Measurements from ENCODE around the gene PKM. TPM values are rescaled to one million over a fixed set of nuclear protein-coding genes. Genes with fewer than 3 reads are reported as not detected.
A peak's percentile ranks its signal among the peaks of the same experiment; 100 is the strongest.

PKM gene
- total and polyA plus RNA-seq, 2 experiments from 2014 or later = 2,427 to 2,534 TPM

DNA sequence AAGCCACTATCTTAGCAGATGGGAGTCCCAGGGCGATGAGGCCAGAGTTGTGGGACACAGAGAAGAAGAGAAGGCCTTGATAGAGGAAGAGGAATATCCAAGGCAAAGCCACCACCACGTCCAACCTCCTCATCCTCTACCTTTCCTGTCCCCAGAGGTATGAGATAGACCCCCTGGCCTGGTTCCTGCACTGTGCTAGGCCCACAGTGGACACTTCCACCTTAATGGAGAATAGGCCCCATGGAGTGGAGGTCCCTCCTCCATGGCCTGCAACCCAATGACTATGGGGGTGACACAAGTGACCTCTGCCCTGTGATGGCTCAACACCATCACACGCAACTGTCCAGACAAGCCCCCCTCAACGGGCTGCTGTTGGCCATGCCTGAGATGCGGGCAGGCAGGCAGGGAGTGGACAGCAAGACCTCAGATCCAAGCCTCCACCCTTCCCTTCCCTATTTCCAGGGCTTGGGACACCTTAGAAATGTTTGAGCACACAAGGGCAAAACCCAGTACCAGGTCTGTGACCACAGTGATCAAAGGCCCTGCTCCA lies 70.2 kb downstream of the PKM start:
- no peaks in the 10 kb centered on the region for H3K9me3 ChIP-seq (ENCODE audit: low read depth)
- no peaks in the 10 kb centered on the region for H3K79me2 ChIP-seq (ENCODE audit: insufficient read depth)
- H3K9me2 ChIP-seq (ENCODE audit: insufficient read depth) = no peaks in the 10 kb centered on the region
- TF ChIP-seq EZH2phosphoT487 (IDR thresholded peaks at IDR 0.05; ENCODE audit: insufficient read depth, low read depth) (no peak), EZH2 (IDR thresholded peaks at IDR 0.05; ENCODE audit: insufficient read depth, poor library complexity, severe bottlenecking) (no peak)
- no peaks in the 10 kb centered on the region for H3K36me3 ChIP-seq (ENCODE audit: low read depth)
- no peaks in the 10 kb centered on the region; the same call in 1 of the 2 replicates for H3K27me3 ChIP-seq (replicated peaks; ENCODE audit: insufficient read depth)
- no peak for DNase-seq
- no peak overlapping the region for H3K4me3 ChIP-seq
- no peak overlapping the region for H2AFZ ChIP-seq
- no peaks in the 10 kb centered on the region for H3K4me1 ChIP-seq (ENCODE audit: insufficient read depth)
- H3K9ac ChIP-seq = no peak overlapping the region
- 81% methylated on average over 5 of the region's 5 CpGs for WGBS, 2 experiments (ENCODE audit: low coverage in 1 of 2, low lambda C conversion rate in 2 of 2, missing lambda C conversion rate in 2 of 2)
- in situ Hi-C loops (cut with MboI) = loop anchor here (25.0 kb wide), 1 partner anchor 698 kb away; no protein-coding TSS in a partner anchor
- H3K27ac ChIP-seq = no peak overlapping the region
- no peaks in the 10 kb centered on the region for H3F3A ChIP-seq (ENCODE audit: insufficient read depth)
- H4K20me1 ChIP-seq (ENCODE audit: insufficient read depth) = no peaks in the 10 kb centered on the region
- no peak overlapping the region for H3K4me2 ChIP-seq (ENCODE audit: unreplicated experiment)

DNA sequence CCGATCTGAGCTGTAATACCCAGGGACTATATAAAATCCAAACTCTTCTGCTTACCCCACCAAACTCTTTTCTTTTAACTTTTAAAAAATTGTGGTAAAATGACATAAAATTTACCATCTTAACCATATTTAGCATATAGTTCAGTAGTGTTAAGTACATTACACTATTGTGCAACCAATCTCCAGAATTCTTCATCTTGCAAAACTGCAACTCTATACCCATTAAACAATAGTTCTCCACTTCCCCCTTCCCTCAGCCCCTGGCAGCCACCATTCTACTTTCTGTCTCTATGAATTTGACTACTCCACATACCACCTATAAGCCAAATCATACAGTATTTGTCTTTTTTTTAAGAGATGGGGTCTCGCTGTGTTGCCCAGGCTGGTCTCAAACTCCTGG lies 74.1 kb downstream of the PKM start:
- no peak for DNase-seq
- no peak overlapping the region for H2AFZ ChIP-seq
- H3F3A ChIP-seq (ENCODE audit: insufficient read depth) = no peaks in the 10 kb centered on the region
- in situ Hi-C loops (cut with MboI) = loop anchor here (25.0 kb wide), 1 partner anchor 695 kb away; no protein-coding TSS in a partner anchor
- no peak overlapping the region for H3K9ac ChIP-seq
- no peak for TF ChIP-seq EZH2phosphoT487 (IDR thresholded peaks at IDR 0.05; ENCODE audit: insufficient read depth, low read depth)
- no peak for TF ChIP-seq EZH2 (IDR thresholded peaks at IDR 0.05; ENCODE audit: insufficient read depth, poor library complexity, severe bottlenecking)
- WGBS, 2 experiments (ENCODE audit: low coverage in 1 of 2, low lambda C conversion rate in 2 of 2, missing lambda C conversion rate in 2 of 2) = 55 to 64% methylated on average over 2 of the region's 2 CpGs
- no peaks in the 10 kb centered on the region for H3K9me2 ChIP-seq (ENCODE audit: insufficient read depth)
- H3K36me3 ChIP-seq (ENCODE audit: low read depth) = no peaks in the 10 kb centered on the region
- no peak overlapping the region for H3K4me2 ChIP-seq (ENCODE audit: unreplicated experiment)
- H4K20me1 ChIP-seq (ENCODE audit: insufficient read depth) = no peaks in the 10 kb centered on the region
- H3K27me3 ChIP-seq (replicated peaks; ENCODE audit: insufficient read depth) = no peaks in the 10 kb centered on the region
- no peak overlapping the region for H3K27ac ChIP-seq
- H3K4me3 ChIP-seq = no peak overlapping the region
- H3K4me1 ChIP-seq (ENCODE audit: insufficient read depth) = 0 out of 2 replicates have a peak, but pooled peaks cover 6% of the 10 kb centered on the region
- no peaks in the 10 kb centered on the region for H3K79me2 ChIP-seq (ENCODE audit: insufficient read depth)
- no peaks in the 10 kb centered on the region for H3K9me3 ChIP-seq (ENCODE audit: low read depth)

DNA sequence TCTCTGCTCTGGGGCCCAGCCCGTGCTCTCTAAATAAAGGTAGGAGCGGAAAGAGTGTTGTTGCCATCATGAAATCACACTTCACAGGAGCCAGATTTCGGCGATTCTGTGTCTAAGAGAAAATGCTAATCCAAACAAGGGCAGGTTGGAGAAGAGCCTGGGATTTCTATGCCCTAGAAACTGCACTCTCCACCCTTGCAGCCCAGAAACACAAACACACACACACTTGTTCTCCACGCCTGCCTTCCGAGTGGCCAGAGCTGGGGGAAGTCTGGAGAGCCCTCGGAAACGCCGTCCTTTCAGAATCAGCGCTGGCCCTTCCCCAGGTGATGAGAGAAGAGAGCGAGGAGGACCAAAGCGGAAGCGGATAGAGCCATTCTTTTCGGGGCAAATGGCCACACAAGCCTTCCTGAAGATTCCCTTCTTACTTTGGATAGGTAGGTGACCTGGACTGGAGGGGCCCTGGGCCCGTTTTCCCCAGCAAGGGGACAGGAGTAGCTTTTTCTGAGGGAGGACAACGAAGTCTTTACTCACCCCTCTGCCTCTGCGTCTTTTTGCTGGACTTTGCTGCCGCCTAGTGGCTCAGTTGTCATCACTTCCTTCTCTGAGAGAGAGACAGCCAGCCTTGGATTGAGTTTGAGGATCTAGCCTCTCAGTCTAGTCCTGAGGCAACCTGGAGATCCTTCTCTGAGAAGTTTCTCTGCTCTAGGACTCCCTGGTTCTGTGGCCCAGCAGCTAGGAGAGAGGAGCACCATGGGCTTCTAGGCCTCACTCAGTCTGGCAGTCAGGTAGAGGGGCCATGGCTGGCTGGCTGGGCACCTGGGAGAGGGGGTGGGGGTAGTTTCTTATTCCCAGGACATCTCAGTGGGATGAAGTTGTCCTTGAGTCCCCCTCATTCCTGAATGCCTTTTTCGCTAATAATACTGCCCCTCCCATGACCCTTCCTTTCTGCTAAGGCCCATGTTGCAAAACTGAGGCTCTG lies 75.1 kb downstream of the PKM start:
- Histone ChIP-seq H3K4me3 (peak overlapping the region; percentile 79), H3K27ac (no peak overlapping the region), H2AFZ (peak overlapping the region; percentile 93), H3K36me3 (ENCODE audit: low read depth) (no peaks in the 10 kb centered on the region), H3F3A (ENCODE audit: insufficient read depth) (no peaks in the 10 kb centered on the region), H3K9ac (peak overlapping the region; percentile 43), H4K20me1 (ENCODE audit: insufficient read depth) (no peaks in the 10 kb centered on the region), H3K27me3 (replicated peaks; ENCODE audit: insufficient read depth) (no peaks in the 10 kb centered on the region), H3K9me3 (ENCODE audit: low read depth) (no peaks in the 10 kb centered on the region), H3K9me2 (ENCODE audit: insufficient read depth) (no peaks in the 10 kb centered on the region), H3K4me2 (ENCODE audit: unreplicated experiment) (peak overlapping the region; percentile 99), H3K79me2 (ENCODE audit: insufficient read depth) (no peaks in the 10 kb centered on the region), H3K4me1 (ENCODE audit: insufficient read depth) (0 out of 2 replicates have a peak, but pooled peaks cover 6% of the 10 kb centered on the region)
- 1 to 3% methylated on average over 19 of the region's 19 CpGs for WGBS, 2 experiments (ENCODE audit: low coverage in 1 of 2, low lambda C conversion rate in 2 of 2, missing lambda C conversion rate in 2 of 2)
- TF ChIP-seq EZH2 (IDR thresholded peaks at IDR 0.05; ENCODE audit: insufficient read depth, poor library complexity, severe bottlenecking) = no peak
- no peak for TF ChIP-seq EZH2phosphoT487 (IDR thresholded peaks at IDR 0.05; ENCODE audit: insufficient read depth, low read depth)
- in situ Hi-C loops (cut with MboI) = loop anchor here (25.0 kb wide), 1 partner anchor 694 kb away; no protein-coding TSS in a partner anchor
- peak; percentile 85 for DNase-seq

DNA sequence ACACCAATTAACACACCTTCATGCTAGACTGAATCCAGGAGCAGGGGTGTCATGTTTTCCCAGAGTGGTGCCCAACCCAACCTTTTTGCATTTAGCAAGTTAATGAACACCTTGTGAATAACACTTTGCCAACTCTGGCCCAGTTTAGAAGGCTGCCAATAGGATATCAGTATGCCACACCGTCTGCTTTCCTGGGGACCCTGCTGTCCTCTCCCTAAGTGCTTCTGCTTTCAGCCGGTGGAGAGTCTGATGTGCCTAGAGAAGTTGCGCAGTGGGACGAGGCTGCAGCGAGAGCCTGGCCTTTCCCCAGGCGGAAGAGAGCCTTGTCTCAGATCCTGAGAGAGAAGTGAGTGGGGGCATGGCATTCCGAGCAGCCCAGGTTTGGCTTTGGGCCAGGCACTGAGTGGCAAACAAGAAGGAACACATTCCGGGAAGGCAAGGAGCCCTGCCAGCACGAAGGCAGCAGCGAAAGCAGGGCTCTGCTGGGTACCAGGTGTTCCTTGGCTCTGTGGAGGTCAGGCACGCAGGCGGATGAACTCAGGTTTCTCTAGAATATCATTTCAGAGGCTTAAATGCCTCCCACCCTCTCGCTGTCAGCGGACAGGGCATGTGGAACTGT lies 75.9 kb downstream of the PKM start:
- Histone ChIP-seq H3K27me3 (replicated peaks; ENCODE audit: insufficient read depth) (no peaks in the 10 kb centered on the region), H3F3A (ENCODE audit: insufficient read depth) (no peaks in the 10 kb centered on the region), H3K9ac (peak overlapping the region; percentile 43), H3K27ac (no peak overlapping the region), H3K4me3 (peak overlapping the region; percentile 79), H3K79me2 (ENCODE audit: insufficient read depth) (no peaks in the 10 kb centered on the region), H4K20me1 (ENCODE audit: insufficient read depth) (no peaks in the 10 kb centered on the region), H3K4me1 (ENCODE audit: insufficient read depth) (0 out of 2 replicates have a peak, but pooled peaks cover 6% of the 10 kb centered on the region), H3K36me3 (ENCODE audit: low read depth) (no peaks in the 10 kb centered on the region), H3K9me2 (ENCODE audit: insufficient read depth) (no peaks in the 10 kb centered on the region), H2AFZ (peak overlapping the region; percentile 93), H3K9me3 (ENCODE audit: low read depth) (no peaks in the 10 kb centered on the region), H3K4me2 (ENCODE audit: unreplicated experiment) (peak overlapping the region; percentile 99)
- WGBS, 2 experiments (ENCODE audit: low coverage in 1 of 2, low lambda C conversion rate in 2 of 2, missing lambda C conversion rate in 2 of 2) = 10 to 12% methylated on average over 13 to 14 of the region's 14 CpGs
- in situ Hi-C loops (cut with MboI) = loop anchor here (25.0 kb wide), 1 partner anchor 693 kb away; no protein-coding TSS in a partner anchor
- no peak for TF ChIP-seq EZH2 (IDR thresholded peaks at IDR 0.05; ENCODE audit: insufficient read depth, poor library complexity, severe bottlenecking)
- TF ChIP-seq EZH2phosphoT487 (IDR thresholded peaks at IDR 0.05; ENCODE audit: insufficient read depth, low read depth) = no peak
- DNase-seq = peak; percentile 39

Measured in GM23248 (cell line).